ENCODE measurements around the gene TRAF1.

The TRAF1 gene

DNA sequence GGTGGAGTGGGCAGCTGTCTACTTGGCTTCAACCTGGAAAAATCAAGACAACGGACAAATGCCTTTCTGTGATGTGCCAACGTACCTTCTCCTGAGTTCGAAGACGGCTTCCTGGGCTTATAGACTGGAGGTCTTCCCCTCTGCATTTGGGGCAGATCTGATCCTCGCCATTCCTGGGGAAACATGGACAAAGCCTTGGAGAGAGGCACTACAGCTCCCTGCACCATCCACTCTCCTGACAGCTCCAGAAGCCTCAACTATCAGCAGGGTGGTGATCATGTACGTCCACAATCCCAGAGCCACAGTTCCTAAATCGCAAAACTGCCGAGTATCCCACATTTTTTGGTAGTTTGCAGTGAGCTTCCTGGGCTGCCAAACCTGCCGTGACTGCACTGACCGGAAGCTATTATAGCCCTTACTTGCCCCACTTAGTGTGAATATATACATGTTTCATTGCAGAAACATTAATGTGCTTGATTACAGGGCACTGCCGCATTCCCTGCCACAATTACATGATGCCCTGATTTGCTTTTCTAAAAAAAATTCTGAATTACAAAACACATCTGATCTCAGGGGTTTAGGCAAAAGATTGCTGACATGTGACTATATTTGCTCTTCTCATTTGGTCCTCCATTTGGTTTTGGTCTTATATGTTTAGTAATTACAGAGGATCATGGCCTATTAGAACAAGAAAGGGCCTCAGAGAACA is 2.8 kb downstream of the TRAF1 start:
- no peak for DNase-seq (ENCODE audit: low read depth)

DNA sequence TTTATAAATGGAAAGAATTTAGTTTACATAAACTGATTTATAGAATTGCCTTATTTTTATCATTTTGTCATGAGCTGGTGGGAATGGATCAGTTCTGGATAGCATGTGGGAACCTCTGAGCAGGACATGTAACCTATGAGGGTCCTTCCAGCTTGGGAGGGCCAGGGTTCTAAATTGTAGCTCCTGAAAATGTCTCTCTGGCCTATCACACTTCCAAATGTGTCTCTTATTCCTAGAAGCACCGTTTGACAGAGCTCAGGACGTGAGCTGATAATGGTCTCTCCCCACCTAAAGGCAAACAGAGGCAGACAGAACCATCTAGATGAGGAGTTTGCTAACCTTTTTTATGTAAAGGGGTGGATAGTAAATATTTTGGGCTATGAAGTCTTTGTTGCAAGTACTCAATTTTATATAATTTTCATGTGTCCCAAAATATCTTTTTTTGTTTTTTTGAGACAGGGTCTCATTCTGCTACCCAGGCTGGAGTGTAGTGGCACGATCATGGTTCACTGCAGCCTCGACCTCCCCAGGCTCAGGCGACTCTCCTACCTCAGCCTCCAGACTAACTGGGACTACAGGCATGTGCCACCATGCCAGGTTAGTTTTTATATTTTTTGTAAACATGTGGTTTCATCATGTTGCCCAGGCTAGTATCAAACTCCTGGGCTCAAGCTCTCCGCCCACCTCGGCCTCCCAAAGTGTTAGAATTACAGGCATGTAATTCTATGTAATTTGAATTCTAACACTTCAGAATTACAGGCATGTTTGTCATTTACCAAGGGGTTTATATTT is 4.0 kb downstream of the TRAF1 start:
- DNase-seq (ENCODE audit: low read depth), result no peak

- DNase-seq (ENCODE audit: low read depth), result no peak
Measured at GRCh38 chr9:120921661-120922181, 4.9 kb downstream of the TRAF1 start.

DNA sequence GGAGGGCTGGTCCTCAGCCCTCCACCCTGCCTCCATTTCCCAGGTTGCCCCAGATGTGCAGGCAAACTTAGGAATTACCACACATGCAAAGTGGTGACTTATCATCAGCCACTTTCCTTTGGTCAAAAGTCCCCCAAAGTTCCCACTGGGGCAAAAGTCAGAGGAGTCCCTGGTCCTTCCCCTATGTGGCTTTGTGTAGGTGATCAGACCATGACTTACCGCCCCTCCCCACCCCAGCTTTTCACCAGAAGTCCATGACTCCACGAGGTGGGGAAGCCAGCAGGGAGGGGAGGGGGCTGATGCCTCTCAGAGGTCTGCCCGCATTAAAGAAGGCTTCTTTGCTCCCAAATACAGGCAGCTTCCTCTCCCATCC is 5.8 kb downstream of the TRAF1 start:
- no peak for DNase-seq (ENCODE audit: low read depth)

GRCh38 chr9:120919843-120920805 is 6.5 kb downstream of the TRAF1 start:
- no peak for DNase-seq (ENCODE audit: low read depth)

GRCh38 chr9:120918931-120919842 is 7.4 kb downstream of the TRAF1 start:
- DNase-seq (ENCODE audit: low read depth), result no peak

- DNase-seq (ENCODE audit: low read depth), result no peak
Measured at GRCh38 chr9:120917929-120918762, 8.4 kb downstream of the TRAF1 start.

DNA sequence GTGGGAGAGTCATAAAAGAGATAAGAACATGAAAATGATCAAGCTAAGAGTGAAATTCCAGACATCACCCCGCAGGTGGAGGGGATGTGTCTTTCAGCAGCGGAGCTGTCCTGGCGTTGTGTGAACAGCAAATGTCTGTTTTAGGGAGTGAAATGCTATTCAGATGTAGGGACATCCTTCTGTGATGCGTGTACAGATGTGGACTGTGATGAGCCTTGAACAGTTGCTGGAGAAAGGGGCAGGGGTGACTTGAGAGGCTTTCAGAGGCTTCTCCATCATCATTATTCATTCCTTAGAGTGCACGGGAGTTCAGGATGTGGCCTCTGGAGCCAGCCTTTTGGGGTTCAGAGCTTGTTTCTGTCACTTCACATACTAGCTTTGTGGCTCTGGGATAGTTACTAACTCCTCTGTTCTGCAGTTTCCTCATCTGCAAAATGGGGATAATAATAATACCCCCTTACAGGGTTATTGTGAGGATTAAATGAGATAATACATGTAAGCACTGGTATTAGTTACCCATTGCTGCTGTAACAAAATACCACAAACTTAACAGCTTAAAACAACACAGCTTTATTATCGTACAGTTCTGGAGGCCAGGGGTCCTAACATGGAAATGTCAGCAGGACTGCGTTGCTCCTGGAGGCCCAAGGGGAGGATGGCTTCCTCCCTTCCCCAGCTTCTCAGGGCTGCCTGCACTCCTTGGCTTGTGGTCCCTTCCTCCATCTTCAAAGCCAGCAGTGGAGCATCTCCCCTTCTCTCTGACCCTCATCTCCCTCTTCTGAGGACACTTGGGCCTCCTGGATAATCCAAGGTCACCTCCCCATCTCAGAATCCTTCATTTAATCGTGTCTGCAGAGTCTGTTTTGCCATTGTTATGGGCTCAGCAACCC is 9.4 kb downstream of the TRAF1 start:
- DNase-seq (ENCODE audit: low read depth), result no peak

- DNase-seq (ENCODE audit: low read depth), result no peak
Measured at GRCh38 chr9:120916588-120916987, 10.0 kb downstream of the TRAF1 start.

GRCh38 chr9:120915854-120916470 is 10.6 kb downstream of the TRAF1 start:
- DNase-seq (ENCODE audit: low read depth), result no peak

DNA sequence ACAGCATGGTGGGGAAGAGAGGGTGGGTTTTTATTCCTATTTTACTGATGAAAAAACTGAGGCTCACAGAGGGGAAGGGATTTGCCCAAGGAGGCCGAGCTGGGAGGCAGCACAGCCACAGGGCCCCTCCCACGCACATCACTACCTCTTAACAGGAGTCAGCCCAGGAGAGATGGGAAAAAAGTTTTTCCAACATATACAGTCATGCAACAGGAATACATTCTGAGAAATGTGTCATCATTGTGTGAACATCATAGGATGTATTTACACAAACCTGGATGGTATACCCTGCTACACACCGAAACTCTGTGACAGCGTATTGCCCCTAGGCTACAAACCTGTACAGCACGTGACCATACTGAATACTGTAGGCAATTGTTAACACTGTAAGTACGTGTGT is 11.6 kb downstream of the TRAF1 start:
- DNase-seq (ENCODE audit: low read depth), result no peak

DNA sequence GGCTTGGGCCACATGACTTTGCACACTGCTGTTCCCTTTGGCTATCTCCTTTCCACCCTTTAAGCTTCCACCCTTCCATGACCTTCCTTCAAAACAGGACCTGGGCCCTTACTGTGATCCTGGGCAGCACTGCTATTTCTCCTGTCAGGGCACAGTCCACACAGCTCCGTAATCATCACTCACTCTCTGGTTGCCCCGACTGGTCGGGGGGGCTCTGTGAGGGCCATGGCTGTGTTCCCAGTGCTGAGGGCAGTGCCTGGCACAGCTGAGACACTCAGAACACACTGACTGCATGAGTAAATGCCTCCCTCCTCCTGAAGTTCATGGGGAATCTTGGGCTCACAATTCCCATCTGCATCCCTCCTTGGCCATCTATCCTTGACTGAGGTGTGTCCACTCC is 12.2 kb downstream of the TRAF1 start:
- no peak for DNase-seq (ENCODE audit: low read depth)

DNA sequence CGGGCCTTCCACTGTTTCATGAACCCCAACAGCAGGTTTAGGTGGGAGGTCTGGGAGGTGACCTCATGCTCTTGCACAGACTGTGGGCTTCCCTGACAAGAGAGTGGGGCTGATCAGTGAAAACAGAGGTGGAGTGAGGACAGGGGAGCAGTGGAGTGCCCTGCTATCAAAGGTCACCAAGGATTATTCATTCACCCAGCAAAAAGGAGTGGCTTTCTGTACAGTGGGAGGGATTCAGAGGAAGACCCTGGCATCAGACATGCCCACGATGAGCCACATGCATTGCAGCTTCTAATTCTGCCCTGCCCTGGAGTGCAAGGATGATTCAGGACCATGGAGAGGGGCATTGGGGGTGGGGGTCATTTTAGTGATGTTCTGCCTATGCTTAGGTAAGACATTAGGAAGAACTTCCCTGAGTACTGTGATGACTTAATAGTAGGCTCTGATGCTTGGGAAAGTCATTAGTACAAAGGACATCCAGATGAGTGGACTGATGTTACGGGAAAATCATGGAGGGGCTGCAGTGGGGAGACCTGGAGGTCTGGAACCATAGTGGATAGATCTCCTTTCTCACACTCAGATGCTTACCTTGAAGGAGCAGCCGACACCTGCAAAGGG is 12.8 kb downstream of the TRAF1 start:
- DNase-seq (ENCODE audit: low read depth), result no peak

- DNase-seq (ENCODE audit: low read depth), result no peak
Measured at GRCh38 chr9:120912958-120913646, 13.5 kb downstream of the TRAF1 start.

- DNase-seq (ENCODE audit: low read depth), result no peak
Measured at GRCh38 chr9:120911295-120911837, 15.2 kb downstream of the TRAF1 start.

DNA sequence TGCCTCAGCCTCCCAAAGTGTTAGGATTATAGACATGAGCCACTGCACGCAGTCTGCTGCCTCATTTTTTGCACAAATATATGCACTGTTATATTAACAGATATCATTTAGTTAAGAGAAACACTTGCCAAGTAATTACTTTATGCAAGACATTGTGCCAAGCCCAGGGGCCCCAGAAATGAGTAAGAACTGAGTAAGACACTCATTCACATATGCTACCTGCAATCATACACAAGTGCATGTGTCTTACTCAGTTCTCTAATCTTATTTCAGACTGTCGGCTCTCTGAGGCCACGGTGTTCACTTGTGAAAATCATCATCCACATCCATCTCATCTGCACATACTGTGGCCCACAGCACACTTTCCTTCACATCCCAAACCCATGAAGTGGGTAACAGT is 16.0 kb downstream of the TRAF1 start:
- no peak for DNase-seq (ENCODE audit: low read depth)

- no peak for DNase-seq (ENCODE audit: low read depth)
Measured at GRCh38 chr9:120909904-120910303, 16.7 kb downstream of the TRAF1 start.
